C4-2B (cell line): Measurements from ENCODE around the gene MAGI2.
"Not testable (repeated sequence)": the region's sequence is repeated elsewhere in the genome, so short reads cannot be mapped to it uniquely, and the experiment has no call there.

ENCODE experiments used
- CTCF ChIP-seq: fragments of 450-650 bp; conservative IDR thresholded peaks from 2 replicates; pipeline ENCODE4 v1.5.1; 2017; ENCODE audit warnings: mild to moderate bottlenecking
- ZFX ChIP-seq: fragments of 450-650 bp; IDR thresholded peaks from 2 replicates; pipeline ENCODE4 v1.6.1; 2017

GRCh38 chr7:78577174-78577952 lies 876.1 kb downstream of the MAGI2 start:
- not testable (repeated sequence) for TF ChIP-seq CTCF, ZFX
